TTC549 (cell line): ENCODE data around the gene MPC2.

ENCODE experiments used
- FAIRE-seq: peaks from 2 replicates; lab custom pipeline; 2012; peaks lifted over from hg19 to GRCh38; lab: Jason Lieb, UNC

The MPC2 gene

DNA sequence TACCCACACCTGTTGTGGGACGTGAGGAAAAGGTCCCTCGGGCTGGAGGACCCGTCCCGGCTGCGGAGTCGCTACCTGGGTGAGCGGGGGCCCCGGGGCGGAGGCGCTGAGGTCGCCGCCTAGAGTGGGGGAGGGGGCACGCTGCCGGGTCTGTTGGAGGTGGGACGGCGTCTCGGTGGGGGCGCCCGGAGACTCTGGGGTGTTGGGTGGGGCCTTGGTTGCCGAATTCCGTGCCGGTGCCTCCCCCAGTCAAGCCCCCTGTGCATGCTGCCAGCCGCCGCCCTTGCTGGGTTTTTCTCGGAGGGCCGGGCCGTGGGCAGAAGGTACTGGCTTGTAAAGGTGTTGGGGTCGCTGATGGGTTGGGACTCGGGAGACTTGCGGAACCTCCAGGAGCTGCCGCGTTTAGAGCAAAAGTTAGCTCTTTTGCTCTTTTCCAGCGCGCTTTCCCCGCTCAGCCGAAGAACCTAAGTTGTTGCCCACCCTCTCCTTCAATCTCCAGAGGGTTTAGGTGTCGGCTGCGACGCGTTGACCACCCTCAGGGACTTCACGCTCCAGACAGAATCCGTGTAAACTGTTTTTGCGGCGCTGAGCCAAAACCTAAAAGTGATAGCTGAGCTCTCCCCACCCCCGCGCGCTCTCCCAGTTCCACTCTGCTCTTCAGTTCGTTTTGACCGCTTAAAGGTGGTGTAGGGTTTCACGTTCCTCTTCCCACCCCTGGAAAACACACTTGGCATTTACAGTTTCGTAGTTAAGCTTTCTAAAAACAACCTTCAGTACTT lies at the start of gene MPC2:
TSS of gene MPC2 (minus strand) at position 143 of the 779 bp plus-strand sequence. CDS start 1,231 bp downstream, outside the sequence.
- no peak for FAIRE-seq

DNA sequence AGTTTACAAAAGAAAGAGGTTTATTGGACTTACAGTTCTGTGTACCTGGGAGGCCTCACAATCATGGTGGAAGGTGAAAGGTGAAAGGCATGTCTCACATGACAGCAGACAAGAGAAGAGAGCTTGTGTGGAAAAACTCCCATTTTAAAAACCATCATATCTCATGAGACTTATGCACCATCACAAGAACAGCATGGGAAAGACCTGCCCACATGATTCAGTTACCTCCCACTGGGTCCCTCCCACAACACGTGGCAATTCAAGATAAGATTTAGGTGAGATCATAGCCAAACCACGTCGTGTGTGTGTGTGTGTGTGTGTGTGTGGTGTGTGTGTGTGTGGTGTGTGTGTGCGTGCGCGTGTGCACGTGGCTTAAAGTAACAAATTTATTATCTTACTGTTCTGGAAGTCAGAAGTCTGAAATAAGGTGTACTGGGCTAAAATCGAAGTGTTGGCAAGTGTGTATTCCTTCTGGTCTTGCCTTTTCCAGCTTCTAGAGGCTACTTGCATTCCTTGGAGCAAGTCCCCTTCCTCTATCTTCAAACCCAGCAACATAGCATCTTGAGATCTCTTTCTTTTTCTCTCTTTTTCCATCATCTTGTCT lies 48.1 kb upstream of the MPC2 start:
- FAIRE-seq = no peak

DNA sequence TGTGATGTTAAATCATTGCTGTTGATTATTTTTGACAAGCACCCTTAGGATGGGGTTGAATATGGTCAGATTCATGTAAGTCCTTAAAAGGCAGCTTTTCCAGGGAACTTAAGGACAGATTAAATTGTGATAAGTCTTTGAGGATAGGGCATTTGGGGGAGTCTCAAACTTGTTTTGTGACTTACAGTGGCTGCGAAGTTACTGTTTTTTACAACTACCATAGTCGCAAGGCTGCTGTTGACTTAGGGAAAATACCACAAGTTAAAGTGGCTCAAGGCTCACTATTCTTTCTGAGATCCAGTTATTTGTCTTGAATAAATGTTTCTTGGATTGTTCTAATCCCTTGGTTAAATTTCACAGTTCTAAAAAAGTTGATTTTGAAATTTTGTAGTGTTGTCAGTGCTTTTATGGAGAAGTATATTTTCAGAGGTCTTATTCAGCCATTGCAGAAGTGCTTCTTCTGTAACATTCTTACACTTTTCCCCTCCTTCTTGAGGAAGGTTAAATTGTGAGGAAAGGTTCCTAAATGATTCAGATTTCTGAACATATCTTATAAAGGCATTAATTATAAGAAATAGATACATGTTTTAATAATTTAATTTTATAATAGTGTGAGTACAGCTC lies 47.0 kb upstream of the MPC2 start:
- no peak for FAIRE-seq

DNA sequence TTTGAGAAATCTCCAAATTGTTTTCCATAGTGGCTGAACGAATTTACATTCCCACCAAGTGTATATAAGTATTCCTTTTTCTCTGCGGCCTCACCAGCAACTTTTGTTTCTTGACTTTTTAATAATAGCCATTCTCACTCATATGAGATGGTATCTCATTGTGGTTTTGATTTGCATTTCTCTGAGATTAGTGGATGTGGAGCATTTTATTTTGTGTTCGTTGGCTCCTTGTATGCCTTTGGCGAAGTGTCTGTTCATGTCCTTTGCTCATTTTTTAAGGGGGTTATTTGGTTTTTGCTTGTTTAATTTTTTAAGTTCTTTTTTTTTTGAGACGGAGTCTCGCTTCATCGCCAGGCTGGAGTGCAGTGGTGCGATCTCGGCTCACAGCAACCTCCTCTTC lies 45.1 kb upstream of the MPC2 start:
- FAIRE-seq = no peak

DNA sequence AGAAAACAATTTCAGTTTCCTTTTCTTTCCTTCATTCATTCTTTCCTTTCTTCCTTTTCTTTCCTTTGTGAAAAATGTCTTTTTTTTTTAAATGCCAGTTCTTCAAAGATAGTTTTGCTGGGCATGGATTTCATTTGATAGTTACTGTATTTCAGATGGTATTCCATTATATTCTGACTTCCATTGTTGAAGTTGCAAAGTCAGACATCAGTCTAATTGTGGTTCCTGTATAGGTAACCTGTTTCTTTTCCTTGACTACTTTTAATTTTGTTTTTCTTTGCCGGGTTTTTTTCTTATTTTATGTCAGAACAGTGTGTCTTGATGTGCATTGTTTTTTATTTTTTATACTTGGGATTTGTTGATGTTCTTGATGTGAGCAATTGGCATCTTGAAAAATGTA lies 40.4 kb upstream of the MPC2 start:
- FAIRE-seq = peak; percentile 62

DNA sequence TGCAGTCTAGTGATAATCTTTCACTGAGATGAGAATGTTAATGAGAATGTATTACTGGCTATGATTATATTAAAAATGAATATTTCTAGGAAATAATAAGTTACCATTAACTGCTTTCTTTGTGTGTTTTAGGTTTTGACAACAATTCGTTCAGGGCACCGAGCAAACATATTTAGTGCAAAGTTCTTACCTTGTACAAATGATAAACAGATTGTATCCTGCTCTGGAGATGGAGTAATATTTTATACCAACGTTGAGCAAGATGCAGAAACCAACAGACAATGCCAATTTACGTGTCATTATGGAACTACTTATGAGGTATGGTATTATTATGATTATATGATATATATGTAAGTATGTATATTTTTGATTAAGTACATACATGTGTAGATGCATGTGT lies 37.8 kb upstream of the MPC2 start:
- FAIRE-seq = no peak

DNA sequence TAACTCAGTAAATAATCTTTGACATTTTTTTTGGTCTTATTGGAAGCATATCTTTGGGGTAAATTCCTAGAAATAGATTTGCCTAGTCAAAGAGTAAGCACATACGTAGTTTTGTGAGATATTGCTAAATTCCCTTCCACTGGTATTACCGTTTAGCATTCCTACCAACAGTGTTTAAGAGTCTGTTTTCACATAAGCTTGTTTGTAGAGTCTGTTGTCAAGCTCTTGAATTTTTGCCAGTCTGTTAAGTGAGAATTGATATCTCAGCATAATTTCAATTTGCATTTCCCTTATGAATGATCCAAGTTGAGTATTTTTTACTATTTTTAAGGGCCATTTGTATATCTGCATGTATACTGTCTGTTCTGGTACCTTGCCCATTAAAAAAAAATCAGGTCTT lies 37.0 kb upstream of the MPC2 start:
- no peak for FAIRE-seq

DNA sequence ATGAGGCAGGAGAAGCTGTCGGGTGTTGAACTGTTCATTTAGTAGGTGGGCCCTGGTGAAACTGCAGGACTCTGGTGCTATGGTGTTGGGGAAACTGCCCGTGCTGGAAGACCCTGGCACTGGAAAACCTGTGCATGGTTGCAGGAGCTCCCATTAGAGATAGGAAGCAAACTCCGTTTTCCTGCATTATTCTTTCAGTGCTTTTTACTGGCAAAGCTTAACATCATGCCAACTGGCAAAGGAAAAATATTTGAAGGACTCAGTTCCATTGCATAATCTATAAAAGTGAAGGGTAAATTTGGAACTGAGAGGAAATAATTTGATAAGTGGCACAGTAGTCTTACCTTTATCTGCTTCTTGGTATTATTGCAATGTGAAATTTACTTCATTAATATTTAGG lies 31.7 kb upstream of the MPC2 start:
- FAIRE-seq = no peak

DNA sequence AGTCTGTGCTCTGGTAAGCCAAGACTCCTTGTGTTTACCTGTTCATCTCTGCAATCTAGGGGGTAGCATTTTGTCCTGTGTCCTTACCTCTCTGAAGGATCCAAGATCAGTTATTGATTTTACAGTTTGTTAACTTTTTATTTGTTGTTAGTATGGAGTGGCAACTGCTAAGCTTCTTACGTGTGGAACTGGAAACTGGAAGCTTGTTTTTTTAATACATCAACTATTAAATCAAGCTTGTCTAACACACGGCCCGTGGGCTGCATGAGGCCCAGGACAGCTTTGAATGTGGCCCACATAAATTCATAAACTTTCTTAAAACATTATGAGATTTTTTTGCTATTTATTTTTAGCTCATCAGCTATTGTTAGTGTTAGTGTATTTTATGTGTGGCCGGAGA lies 29.2 kb upstream of the MPC2 start:
- no peak for FAIRE-seq

DNA sequence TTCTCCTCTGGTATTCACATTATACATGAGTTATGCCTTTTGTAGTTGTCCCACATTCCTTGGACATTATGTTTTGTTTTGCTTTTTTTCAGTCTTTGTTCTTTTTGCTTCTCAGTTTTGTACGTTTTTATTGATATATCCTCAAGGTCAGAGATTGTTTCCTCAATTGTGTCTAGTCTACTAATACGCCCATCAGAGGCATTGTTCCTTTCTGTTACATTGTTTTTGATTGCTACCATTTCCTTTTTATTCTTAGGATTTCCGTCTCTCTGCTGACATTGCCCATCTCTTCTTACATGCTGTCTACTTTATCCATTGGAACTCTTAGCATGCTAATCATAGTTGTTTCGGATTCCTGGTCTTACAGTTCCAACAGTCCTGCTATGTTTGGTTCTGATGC lies 27.8 kb upstream of the MPC2 start:
- no peak for FAIRE-seq

DNA sequence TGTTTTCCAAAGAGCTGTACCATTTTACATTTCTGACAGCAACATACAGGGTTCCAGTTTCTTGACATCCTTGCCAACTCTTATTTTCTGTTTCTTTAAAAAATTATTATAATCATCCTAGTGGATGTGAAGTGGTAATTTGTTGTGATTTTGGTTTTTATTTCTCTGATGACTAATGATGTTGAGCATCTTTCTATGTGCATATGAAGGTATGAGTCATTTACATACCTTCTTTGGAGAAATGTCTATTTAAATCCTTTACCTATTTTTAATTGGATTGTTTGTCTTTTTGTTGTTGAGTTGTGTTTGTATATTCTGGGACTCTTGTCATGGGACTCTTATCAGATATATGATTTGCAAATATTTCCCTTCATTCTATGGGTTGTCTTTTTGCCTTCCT lies 20.8 kb upstream of the MPC2 start:
- FAIRE-seq = peak; percentile 65

DNA sequence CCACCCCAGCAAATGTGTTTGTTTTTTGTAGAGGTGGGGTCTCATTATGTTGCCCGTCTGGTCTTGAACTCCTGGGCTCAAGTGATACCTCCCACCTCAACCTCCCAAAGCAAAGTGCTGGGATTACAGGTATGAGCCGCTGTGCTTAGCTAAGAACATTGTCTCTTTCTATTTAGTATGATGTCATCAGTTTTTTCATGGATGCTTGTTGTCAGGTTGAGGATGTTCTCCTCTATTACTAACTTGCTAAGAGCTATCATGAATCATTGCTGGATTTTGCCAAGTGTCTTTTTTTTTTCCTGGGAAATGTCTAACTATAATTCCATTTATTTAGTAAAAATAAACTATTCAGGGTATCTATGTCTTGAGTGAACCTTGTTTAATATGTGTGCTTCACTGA lies 19.0 kb upstream of the MPC2 start:
- no peak for FAIRE-seq

DNA sequence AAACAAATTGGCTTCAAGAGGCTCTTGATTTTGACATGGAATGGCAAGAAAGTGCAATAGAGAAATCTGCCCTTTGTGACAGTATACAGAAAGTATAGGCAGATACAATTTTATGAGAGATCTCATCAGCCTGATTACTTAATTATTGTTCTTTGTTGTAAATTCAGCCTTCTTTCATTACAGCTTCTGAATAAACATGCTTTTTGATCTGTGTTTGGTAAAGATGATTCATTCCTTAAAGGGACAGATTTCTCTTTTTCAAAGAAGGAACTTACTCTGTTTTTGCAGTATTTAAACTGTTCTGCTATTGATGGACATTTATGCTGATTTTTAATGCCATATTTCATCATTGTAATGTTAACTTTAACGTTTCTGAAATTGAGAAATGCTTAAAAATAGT lies 13.7 kb upstream of the MPC2 start:
- no peak for FAIRE-seq

DNA sequence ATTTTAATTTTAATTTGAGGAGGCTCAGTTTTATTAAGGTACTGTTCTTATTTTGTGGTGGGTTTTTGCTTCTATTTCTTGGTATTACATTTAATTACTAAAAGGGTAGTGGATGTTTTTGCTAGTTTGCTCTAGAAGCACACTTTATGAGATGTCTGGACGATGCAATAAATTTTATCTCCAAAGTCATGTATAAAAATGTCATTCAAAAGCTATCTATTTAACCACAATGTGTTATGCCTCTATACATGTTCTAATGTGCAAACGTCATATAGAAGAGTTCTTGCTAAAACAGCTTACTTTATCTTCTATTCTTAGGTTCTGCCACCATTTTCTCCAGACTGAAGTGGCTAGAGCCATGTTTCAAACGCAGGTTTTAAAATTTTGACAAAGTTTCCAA lies 12.9 kb upstream of the MPC2 start:
- no peak for FAIRE-seq

DNA sequence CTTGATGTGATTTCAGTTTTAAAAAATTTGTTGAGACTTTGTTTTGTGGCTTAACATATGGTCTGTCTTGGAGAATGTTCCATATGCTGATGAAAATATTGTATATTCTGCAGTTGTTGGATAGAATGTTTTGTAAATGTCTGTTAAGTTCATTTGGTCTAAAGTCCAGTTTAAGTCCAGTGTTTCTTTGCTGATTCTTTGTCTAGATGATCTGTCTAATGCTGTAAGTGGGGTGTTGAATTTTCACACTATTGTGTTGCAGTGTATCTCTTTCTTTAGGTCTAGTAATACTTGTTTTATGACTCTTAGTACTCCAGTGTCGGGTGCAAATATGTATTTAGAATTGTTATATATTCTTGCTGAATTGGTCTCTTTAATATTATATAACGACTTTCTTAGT lies 10.9 kb upstream of the MPC2 start:
- FAIRE-seq = no peak

DNA sequence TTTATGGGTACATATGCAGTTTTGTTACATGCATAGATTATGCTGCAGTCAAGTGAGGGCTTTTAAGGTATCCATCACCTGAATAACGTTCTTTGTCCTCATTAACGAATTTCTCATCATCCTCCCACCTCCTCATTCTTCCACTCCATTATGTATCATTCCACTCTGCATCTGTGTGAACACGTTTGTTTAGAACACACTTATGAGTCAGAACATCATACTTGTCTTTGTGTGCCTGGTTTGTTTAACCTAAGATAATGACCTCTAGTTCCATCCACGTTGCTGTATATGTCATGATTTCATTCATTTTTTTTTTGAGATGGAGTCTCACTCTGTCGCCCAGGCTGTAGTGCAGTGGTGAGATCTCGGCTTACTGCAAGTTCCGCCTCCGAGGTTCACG lies 6.7 kb upstream of the MPC2 start:
- FAIRE-seq = no peak

DNA sequence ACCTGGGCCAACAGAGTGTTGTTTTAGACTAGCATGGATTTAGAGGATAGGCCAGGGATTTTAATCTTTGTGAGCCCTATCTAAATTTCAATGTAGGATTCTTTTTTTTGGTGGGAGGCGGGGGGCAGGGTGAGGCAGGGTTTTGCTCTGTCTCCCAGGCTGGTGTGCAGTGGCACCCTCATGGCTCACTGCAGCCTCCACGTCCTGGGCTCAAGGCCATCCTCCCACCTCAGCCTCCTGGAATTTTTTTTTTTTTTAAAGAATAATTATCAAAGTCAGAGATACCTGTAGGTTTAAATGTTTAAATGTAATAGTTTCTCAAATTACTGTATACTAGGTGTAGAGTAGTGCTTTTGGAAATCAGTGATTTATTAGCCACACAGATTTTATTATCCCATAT lies 3.4 kb upstream of the MPC2 start:
- no peak for FAIRE-seq

DNA sequence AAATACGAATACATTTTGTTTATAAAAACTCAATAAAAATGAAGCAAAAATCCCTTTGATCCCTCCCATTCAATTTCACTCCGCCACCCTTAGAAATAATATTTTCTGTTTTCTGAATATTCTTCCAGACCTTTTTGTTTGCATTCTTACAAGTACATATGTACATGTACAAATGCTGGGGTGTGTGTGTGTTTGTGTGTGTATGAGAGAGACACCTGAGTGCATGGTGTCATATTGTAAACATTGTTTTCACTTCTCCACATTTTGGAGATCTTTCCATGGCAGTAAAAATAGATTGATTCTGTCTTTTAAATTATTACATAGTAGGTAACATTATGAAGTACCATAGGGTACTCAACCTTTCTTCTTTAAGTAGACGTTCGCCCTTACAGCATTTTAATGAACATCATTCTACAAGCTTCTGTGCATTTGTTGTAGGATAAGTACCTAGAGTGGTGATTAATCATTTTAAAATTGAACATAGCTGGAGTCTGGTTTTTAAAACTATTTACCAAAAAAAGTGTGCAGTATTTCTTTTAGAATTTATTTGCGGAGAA lies 1.3 kb upstream of the MPC2 start:
- FAIRE-seq = no peak

DNA sequence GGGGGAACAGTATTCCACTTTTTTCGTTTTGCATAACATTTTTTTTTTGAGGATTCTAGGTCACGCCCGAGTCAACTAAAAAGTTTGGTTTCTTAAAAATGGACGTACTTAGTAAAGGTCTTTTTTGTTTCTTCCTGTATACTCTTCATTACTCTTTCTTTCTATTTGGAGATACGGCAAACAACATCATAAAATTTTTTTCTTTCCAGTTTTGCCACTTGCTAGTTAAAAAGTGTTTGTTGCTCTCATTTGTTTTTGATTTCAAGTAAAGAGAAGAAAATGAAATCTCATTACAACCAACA lies 788 bp upstream of the MPC2 start:
- FAIRE-seq = peak; percentile 81

DNA sequence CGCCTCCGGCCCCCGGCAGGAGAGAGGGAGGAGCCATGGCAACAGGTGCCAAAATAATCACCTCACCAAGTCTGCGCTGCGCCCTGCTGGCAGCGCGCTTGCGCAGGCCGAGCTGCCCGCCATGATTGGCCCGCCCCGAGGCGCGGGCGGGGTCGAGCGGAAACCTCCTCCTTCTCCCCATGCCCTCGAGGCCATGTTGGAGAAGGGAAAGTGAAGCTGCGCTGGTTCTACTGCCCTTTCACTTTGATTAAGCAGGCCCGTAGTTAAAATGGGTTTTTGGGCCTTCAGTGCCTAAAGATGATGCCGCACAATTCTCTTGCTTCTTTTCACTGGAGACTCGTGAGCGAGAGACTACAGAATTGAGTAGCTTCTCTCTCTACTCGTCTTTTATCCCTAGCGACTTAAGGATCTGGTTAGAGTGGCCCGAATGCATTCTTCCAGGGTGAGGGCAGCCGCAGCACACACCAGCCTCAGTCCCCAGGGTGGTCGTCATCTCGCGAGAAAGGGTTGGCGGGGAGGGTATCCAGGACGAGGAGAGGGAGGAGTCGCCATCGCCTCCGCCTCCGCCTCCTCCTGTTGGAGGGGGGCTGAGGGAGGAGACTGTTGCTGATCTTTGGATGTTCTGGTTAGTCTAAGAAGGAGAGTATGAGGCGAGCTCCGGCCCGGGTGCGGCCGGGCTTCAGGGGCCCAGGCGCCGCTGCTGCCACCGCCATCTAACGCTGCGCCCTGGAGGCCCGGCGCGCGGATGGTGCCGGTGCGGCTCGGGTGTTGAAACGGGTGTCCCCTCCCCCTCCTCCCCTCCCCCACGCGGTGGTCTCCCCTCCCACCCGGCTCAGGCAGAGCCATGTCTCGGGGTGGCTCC lies 573 bp downstream of the MPC2 start, which contains the start of gene DCAF6:
TSS of gene DCAF6 (plus strand) at position 616 of the 862 bp plus-strand sequence. CDS start at position 845, 229 bp downstream.
- peak; percentile 96 for FAIRE-seq

DNA sequence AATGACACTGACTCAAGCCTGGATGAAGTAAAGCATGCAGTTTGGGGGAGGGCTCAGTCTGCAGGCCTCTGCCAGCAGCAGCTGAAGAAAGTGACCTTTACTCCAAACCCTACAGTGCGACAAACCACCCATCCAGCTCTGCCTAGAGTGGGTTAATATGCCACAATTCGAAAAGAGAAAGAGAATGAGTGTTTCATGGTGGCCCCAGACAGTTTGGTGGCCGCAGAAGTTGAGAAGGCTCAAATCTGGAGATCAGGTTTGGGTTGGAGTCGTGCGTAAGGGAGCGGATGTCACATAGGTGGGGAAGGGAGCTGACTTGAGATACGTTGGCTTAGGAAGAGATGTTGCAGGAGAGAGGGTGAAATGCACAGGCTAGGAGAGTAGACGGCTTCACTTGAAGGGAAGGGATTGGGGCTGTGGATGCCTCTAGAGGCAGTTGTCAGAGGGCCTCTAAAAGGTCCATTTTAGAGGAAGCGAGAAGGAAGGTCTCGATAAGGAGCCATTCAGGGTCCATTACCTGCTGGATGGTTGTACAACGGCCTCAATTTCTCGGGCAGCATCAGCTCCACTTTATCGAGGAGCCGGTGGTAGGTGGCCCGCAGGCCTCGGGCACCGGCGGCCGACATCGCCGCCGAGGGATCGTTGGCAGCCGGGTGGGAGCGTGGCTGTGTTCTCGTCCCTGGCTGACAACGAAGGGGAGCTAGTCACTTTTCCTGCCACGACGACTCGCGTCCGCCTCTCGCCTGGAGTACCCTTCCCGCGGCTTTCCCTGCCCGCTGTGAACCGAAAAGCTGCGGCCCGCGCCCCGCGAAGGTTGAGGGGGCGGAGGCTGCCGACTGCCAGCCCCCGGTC lies 1.4 kb downstream of the MPC2 start:
- no peak for FAIRE-seq
